Activated CD8-positive, alpha-beta memory T cell treated with anti-CD3 and anti-CD28 coated beads, Interleukin-2, amount 50 U/mL, for 24 hours (primary cell): ENCODE results near the gene SLC22A4.

Experiments
- DNase-seq: peaks from one replicate; pipeline ENCODE4 v3.0.0-alpha.2; 2020; ENCODE audit errors: extremely low read depth

SLC22A4 gene

DNA sequence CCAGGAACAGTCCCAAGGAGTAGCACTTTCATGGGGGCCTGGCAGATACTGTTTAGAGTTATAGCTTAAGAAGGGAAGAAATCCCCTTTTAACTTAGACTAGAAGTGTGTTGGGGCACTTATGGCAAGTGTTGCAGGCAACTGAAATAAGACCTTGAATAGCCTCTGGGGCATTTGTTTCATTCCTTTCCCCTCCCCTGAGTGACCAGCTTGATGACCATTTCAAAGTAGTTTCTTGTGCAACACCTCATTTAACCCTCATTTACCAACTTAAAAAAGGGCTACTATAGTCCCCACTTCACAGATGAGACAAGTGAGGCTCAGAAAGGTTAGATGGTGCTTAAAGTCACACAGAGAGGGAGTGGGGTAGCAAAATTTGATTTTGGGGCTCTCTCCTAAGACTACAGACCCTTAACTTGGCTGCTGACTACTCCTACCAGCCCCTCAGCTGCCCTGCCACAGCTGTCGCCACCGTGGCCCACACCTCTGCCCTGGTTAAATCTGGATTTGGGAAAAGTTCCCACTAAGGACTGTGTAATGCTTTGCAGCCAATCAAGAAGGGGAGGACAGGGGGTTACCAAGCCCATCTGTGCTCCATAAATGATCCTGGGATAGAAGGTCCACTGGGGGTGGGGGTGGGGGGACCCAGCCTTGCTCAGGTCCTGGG, 31.2 kb upstream of the SLC22A4 start:
- DNase-seq = no peak

DNA sequence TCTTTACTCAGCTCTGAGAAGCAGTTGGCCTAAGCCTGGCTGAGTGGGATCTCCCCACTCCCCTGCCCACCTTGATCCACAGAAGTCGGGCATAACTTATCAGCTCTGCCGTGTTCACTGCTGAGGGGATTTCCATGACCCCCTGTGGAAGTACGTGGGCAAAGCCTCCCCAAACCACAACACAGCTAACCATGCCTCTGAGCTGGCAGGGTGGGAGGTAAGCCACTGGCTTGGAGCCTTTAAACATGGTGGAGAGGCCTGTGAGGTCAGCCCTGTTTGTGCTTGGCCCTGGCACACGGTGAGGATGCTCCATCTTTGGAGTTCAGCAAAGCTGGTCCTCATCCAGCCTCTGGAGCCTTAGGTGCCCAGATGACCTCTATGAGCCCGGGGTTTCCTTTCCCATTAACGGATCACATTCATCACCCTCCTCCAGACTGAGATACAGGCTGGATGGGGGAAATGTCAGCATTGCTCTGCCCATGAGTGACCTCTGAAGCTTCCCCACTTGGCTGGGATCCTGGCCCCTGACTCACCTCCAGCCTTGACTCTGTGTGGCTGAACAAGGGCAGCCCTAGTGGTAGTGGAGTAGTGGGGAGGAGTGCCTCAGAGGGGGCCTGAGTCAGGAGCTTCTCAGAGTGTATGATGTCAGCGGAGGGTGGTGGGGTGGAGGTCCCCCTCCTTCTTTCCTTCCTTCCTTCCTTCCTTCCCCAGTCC, 30.5 kb upstream of the SLC22A4 start:
- DNase-seq = no peak

DNA sequence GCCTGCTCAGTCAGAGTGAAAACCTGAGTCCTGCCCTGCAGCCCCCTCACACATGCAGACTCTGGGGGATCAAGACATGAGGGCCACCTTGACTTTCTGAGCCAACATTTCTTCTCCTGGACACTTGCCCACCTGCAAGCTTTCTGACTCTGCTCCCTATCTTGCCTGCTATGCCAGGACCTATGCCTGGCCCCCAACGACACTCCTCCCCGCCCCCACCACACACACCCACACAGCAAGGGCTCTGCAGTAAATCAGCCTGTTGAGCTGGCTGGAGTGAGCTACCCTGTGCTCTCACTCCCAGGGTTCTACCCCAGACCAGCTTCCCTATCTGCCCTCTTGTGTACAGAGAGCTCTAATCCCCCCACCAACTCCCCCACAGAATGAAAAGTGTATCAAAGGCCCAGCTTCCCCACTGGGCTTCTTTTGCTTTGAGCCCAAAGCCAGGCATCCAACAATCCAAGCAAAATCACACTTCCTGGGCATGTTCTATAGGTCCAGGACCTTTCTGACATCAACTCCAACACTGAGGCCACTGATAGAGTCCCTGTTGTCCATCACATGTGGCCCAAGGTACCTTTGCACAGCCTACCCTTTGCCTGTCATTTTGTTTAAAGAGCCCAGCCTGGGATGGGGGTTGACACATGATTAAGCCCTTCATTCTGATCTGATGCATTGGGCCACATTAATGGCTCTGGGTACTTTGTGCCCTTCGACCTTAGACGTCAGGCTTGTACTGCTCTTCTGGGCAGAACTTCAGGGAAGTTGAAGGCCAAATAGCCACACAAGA, 29.5 kb upstream of the SLC22A4 start:
- no peak for DNase-seq

DNA sequence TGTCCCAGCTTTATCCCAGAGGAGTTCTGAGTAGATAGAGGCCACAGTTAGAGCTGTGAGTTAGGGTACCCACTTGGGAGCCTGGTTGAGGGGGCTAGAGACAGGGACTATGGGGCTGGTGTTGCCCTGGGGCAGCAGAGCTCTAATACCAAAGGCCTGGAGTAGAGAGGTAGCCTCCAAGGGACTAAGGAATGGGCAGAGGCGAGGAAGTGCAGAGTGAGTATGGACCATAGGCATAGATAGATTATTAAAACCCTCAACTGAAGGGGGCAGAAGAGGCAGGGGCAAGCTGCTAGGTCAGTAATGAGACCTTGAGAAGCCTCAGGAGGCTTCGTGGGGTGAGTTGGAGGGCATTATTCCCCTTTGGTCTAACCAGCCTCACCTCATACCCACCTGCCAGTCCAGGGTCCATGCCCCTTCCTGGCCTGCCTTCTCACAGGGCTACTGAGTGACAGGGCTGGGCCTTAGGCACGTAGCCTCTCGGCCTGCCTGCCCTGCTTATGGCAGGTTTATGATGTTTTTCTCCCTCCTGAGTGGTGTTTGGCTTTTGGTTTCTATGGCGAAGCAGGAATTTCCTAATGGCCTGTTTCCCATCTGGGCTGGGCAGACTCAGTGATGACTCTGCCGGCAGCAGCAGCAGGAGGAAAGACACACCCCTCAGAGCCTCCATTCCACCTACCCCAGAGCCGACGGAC, 28.7 kb upstream of the SLC22A4 start:
- no peak for DNase-seq

DNA sequence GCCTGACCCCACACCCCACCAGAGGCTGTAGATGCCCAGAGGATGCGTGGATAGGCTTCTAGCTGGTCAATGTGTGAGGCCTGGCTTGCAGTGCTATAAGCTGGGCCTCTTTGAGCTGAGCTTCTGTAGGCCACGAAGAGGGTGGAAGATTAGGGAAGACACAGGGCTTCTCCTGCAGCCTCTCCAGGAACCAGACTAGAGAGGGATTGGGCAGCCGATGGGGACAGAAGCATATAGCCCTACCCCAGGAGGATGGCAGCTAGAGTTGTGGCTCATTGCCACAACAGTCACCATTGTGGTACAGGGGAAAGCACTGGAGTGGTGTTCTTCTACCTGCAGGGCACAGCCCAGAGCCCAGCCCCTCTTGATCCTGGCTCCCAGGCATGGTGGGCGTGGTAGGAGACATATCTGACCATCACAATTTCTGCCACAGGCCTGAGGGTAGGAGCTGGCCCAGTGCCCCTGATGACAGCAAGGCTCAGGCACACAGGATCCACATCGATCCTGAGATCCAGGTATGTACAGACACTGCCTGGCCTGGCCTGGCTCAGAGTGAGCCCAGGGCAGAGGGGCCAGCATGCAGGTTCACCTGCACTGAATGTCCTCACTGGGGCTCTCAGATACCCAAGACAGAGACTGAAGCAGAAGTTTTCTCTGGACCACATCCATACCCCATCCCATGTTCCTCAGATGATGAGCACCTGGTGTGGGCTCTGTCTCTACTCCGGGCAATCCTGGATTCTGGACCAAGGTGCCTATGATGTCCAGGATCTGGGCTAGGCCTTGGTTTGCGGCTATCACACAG, 28.0 kb upstream of the SLC22A4 start:
- DNase-seq = no peak

DNA sequence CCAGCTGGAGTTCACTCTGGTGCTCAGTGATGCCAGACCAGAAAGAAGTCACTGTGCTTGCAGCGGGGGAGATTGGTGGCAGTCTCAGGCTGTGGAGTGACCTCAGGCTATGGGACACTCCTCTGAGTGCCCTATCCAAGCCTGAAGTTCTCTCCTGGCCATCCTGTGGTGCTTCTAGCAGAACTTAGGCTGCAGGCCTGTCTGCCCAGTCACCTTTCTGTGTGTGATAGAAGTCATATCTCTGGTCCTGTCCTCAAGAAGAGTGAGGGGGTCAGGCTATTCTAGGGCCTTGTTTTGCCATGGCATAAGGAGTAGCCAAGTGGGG, 27.4 kb upstream of the SLC22A4 start:
- no peak for DNase-seq

DNA sequence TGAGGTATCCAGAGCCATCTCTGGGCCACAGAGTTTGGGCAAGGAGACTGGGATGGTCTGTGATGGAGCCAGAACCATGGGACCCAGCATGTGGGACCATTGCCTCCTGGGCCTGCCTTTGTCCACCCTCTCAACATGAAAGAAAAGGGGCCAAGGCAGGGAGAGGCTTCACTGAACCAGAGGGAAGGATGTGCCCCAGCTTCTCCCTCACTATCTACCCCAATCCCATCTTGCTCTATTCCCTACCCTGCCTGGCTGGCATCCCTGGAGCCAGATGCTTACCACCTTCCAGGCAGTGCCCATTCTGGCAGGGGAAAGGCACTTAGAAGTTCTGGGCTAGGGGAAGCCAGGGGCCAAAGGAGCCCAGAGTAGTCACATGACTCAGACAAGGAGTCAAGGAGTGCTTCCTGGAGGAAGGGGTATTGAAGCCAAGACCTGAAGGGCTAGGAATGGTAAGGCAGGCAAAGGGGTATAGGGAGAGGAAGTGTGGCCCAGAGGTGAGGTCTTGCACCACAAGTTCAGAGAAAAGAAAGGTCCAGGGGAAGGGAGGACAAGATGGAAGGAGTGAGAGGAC, 26.9 kb upstream of the SLC22A4 start:
- no peak for DNase-seq

DNA sequence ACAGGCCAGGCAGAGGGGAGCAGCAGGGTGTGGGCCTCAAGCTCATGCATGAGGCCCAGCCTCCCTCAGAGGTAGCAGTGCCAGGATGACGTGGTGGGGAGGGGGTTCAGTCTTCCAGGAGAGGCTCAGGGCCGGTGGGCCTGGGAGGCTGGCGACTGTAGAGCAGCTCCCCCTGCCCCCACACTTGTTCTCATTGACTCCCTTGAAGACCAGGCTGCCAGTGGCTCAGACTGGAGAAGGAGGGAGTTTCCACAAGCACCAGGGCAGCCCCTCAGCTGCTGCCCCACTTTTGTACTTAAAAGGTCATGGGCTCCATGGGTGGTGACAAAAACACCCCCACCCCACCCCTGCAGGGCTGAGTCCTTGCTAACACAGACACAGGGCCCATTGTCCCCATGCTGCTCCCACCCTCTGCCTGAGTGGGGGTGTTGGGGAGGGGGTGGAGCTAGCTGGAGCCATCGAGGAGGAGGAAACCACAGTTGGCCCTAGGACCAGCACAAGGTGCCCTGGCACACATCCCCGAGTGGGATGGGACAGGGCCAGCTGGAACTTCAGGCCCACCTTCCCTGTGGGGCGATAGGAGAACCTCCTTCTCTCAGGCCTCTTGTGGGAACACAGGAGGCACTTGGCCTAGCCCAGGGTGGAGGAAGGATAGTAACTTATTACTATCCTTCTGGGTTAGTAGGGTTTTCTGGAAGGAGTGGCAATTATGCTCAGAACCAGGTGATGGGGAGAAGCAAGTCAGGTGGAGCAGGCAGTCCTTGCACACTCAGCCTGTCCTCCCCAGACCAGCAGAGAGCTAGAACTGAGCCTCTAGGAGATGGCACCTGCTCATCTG, 26.0 kb upstream of the SLC22A4 start:
- DNase-seq = no peak

DNA sequence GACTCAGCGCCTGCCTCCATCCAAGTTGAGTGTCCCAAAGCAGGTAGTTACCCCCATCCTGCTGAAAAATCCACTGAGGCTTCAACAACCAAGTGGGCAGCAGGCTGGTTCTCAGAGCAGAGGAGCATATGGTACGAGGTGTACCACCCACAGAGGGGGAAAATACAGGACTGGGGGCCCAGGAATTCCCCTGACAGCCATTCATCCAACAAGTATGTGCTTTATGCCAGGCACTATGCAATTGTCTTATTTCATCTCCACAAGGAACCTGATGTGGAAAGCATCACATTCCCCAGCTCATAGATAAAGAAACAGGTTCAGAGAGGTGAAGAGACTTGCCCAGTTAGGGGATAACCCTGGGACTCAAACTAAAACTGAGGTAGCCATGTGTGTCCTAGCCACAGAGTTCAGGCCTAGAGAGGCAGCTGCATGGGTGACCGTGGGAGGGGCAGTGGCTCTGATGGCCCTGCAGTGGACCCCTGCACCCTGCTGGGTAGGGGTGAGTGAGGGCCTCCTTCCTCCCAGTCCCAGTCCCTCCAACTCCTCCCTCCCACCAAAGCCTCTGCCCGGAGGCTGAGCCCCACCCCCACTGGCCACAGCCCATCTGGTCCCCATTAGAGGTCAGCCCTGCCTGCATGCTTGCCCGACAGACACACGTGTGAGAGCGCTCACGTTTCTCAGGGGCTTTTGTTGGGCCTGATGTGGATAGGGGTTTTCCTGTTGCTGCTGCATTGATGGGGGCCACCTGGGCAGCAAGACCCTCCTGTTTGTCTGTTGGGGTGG, 25.2 kb upstream of the SLC22A4 start:
- DNase-seq = no peak

DNA sequence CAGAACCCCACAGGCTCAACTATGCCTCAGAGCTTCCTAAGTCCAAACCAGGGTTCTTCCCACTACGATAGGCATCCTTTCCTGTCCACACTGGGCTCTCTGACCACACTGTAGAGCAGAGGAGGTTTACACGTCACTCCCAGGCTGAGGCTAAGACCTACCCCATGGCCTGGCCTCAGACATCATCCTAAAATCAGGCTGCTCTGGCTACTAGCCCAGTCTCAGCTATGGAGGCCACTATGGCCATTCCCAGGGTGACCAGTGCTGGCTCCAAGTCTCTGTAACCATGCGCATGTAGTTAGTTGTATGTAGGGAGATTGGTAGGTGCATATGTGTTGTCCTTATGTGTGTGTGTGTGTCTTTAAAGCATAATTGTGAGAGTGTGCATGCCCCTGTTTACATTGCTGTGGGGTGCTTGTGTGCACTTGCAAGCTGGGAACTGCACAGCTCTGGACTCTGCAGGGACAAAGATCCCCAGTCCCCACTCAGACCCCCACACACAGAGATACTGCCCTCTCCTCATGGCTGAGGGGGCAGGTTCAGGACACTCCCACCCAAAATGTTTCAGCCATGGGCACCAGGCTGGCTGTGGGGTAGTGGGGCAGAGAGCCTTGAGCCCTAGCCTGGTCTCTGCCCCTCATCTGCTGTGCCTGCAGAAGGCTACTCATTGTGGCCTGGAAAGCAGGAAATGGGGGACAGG, 24.4 kb upstream of the SLC22A4 start:
- no peak for DNase-seq

DNA sequence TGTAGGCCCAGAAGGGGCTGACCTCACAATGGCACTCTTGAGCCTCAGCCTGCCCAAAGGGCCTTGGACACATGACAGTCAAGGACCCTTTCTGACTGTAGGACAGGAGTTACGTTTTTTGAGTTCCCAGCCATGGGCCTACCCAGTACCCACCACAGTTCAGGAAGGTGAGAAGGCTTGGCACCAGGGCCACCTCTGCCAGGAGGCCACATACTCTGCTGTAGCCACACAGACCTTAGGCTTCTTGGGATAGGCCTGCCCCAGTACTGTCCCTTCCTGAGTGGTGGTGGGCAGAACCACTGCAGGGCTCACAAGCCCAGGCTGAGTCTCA, 23.9 kb upstream of the SLC22A4 start:
- no peak for DNase-seq

DNA sequence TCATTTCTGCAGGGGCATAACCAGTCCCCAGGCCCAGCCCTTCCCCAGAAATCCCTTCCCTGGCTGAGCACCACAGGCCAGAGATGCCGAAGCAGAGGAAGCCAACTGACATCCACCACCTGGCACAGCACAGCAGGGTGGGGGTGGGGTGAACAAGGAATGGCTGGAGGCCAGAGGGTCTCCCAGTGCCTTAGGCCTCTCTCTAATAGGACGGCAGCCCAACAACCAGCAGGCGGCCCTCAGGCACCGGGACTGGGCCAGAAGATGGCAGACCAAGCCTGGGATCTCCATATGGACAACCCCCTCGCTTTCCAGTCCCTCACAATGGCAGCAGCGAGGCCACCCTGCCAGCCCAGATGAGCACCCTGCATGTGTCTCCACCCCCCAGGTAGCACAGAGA, 23.5 kb upstream of the SLC22A4 start:
- DNase-seq = no peak

DNA sequence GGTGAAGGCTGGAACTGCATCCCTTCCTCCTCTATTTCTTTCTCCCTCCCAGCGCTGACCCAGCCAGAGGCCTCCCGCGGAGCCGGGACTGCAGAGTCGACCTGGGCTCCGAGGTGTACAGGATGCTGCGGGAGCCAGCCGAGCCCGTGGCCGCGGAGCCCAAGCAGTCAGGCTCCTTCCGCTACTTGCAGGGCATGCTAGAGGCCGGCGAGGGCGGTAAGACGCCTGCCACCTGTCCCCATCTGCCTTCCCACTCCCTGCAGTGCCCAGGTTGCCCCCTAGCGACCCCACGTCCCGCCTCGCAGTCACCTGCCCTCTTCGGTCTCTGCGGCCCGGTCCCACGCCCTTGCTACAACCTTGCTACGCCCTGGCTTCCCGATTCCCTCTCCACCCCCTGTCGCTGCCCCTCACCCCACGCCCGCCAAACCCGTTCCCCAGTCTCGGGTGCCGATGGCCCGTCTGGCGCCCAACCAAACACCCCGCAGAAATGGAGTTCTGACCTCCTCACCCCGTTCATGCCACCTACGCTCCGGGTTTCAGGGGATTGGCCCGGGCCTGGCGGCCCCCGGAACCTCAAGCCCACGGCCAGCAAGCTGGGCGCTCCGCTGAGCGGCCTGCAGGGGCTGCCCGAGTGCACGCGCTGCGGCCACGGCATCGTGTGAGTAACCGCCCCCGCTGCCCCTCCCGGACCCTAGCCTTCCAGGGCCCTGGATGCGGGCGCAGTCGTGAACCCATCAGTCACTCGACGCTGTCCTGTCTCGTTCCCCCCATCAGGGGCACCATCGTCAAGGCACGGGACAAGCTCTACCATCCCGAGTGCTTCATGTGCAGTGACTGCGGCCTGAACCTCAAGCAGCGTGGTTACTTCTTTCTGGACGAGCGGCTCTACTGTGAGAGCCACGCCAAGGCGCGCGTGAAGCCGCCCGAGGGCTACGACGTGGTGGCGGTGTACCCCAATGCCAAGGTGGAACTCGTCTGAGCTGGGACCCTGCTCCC, 22.6 kb upstream of the SLC22A4 start:
- no peak for DNase-seq

DNA sequence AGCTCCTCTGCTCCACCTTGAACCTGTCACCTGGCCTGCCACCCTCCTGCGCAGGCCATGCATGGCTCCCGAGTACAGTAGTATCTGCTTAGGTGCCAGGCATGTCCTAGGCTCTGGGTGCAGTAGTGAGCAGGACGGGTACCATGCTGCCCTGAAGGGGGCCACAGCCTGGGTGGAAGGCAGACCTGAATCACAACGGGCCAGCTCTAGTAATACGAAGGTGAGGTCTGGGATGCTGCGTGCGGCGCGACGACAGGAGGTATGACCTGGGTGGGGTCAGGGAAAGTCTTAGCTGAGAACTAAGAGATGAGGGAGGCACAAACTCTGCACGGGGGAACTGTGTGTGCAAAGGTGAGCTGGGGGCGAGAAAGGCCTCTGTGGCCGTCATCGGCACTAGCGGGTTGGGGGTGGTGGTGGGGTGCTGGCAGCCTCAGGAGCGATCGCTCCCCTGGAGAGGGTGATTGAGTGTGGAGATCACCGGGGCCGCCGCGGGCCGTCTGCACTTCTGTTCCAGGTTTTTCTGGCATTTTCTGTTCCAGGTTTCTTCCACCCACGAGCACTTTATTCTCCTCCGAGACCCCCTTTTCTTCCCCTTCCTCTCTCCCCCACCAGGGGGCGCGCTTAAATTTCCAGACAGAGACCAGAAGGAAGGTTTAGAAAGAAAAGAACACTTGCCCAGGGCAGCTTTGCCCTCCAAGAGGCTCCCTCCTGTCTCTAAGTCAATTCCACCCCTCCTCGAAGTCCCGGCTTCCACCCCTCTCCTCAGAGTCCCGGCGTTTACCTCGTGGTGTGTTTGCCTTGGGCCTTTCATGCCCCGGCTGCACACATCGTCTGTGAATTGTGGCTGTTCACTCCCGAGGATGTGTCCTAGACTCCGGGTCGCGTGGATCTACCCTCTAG, 21.6 kb upstream of the SLC22A4 start:
- DNase-seq = peak; percentile 29

DNA sequence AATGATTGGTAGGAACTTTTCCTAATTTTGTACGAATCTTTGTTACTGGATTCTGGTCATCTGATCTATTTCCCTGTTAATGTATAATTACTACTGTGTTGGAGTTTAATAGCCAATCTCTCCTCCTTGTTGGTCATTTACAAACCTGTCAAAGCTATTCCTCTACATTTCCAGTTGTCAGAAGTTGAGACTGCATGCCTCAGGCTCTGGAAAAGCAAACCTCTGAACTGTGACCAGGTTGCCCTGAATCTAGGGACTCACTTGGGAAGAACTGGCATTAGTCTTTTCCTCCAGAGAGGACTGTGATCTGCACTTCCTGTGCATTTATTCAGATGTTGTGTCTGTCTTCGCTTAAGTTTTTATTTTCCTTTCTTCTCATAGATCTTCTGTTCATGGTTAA, 20.6 kb upstream of the SLC22A4 start:
- no peak for DNase-seq

DNA sequence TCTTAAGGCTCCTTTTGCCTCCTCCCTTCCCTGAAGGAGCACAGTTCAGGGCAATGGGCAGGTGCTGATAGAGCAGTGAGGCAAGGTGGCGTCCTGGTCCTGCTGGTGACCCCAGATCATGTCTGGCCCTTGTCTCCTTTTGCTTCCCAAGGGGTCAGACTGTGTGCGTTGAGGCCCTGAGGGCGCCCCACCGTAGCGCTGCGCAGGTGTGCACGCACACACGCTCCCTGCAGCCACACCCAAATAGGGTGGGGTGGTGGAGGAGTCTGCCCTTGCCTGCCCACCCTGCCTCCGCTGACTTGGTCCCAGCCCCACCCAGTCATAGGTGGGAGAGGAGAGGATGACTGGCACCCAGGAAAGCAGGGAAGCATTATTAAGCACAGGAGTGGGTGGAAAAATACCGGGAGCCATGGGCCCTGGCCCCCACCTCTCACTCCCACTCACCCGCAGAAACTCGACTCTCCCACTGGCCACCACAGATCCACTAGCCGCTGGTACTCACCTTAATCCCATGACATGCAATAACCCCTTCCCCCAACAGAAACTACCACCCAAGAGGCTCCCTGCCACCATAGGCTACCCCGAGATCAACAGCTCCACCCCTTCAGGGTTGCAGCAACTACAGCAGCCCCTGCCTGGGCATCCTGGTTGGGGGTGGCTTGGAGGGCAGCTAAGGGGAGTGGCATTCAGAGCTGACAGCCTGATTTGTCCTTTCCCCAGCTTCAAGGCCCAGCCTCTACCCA, 20.0 kb upstream of the SLC22A4 start:
- DNase-seq = no peak
